SK-N-SH treated with all-trans-retinoic acid at 6 μM for 48 hours (cell line): ENCODE data around the gene MAGEA11.
"Not testable (repeated sequence)": the region's sequence is repeated elsewhere in the genome, so short reads cannot be mapped to it uniquely, and the experiment has no call there.

Experiments used
- ARNTL ChIP-seq: fragments of 450-650 bp; formaldehyde crosslinking; IDR thresholded peaks from 2 replicates; pipeline ENCODE4 v1.5.0; 2020; ENCODE audit warnings: low read depth, mild to moderate bottlenecking, moderate library complexity, borderline replicate concordance
- BACH2 ChIP-seq: fragments of 250-450 bp; sonication (Bioruptor Pico); IDR thresholded peaks from 2 replicates; pipeline ENCODE4 v1.9.0; 2021; ENCODE audit warnings: mild to moderate bottlenecking, borderline replicate concordance
- ISL1 ChIP-seq: fragments of 250-450 bp; sonication (Bioruptor Pico); IDR thresholded peaks from 2 replicates; pipeline ENCODE4 v2.1.2; 2022; ENCODE audit warnings: mild to moderate bottlenecking, moderate library complexity
- OSR1 ChIP-seq: fragments of 250-450 bp; sonication (Bioruptor Pico); IDR thresholded peaks from 2 replicates; pipeline ENCODE4 v1.8.0; 2022; ENCODE audit warnings: moderate library complexity, mild to moderate bottlenecking, inconsistent platforms
- TOX ChIP-seq: fragments of 250-450 bp; sonication (Bioruptor Pico); IDR thresholded peaks from 2 replicates; pipeline ENCODE4 v1.8.0; 2021; ENCODE audit warnings: mild to moderate bottlenecking, moderate library complexity, borderline replicate concordance
- ZFP30 ChIP-seq: fragments of 450-650 bp; formaldehyde crosslinking; IDR thresholded peaks from 2 replicates; pipeline ENCODE4 v1.5.0; 2022; ENCODE audit warnings: mild to moderate bottlenecking, moderate library complexity

GRCh38 chrX:149721241-149721640 lies 9.4 kb downstream of the MAGEA11 start:
- TF ChIP-seq TOX, ISL1, ZFP30, OSR1, ARNTL, BACH2 (CRISPR knock-in tag): not testable (repeated sequence)
